ENCODE data around the gene TXNL4B.

DNA sequence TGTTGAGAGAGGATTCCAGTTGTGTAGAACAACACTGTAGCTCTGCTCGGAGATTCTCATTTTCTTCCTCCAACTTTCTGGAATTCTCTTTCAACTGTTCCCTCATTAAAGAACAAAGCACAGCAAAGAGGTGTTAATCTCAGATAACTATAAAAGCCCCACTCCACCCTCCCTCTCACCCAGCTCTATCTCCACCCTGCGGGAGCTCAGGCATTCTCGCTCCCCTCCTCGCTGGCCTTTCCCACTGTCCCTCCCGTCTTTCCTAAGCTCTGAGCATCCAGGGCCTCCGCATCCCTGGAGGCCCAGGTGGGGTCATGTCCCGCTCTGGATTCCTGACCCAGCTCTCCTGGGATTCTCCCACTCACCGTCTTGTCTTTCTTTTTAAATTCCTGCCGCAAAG lies 35.3 kb upstream of the TXNL4B start:
- TF ChIP-seq EZH2 (IDR thresholded peaks at IDR 0.05; ENCODE audit: borderline replicate concordance, insufficient read depth, low read depth, low read length, poor library complexity, severe bottlenecking), result no peak
- TF ChIP-seq, protein P1, sequence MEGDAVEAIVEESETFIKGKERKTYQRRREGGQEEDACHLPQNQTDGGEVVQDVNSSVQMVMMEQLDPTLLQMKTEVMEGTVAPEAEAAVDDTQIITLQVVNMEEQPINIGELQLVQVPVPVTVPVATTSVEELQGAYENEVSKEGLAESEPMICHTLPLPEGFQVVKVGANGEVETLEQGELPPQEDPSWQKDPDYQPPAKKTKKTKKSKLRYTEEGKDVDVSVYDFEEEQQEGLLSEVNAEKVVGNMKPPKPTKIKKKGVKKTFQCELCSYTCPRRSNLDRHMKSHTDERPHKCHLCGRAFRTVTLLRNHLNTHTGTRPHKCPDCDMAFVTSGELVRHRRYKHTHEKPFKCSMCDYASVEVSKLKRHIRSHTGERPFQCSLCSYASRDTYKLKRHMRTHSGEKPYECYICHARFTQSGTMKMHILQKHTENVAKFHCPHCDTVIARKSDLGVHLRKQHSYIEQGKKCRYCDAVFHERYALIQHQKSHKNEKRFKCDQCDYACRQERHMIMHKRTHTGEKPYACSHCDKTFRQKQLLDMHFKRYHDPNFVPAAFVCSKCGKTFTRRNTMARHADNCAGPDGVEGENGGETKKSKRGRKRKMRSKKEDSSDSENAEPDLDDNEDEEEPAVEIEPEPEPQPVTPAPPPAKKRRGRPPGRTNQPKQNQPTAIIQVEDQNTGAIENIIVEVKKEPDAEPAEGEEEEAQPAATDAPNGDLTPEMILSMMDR (IDR thresholded peaks at IDR 0.05), result no peak
